NB4 (cell line): Measurements from ENCODE around the gene KIF27.

ENCODE experiments used
- DNase-seq: peaks from one replicate; pipeline ENCODE4 v3.0.0; 2010; ENCODE audit warnings: low read depth
- H3K4me3 ChIP-seq: one replicate; pipeline ENCODE4 v1.5.1; 2011; ENCODE audit warnings: mild to moderate bottlenecking, low read depth, low read length, moderate library complexity
- MYC ChIP-seq: IDR thresholded peaks from 2 replicates; pipeline ENCODE4 v1.6.1; 2011; ENCODE audit warnings: low read depth, low read length
- POLR2A ChIP-seq: IDR thresholded peaks from 2 replicates; pipeline ENCODE4 v1.6.1; 2011; ENCODE audit warnings: mild to moderate bottlenecking; ENCODE audit not compliant: insufficient read length; ENCODE audit errors: extremely low read depth
- TF ChIP-seq, protein P1 (sequence below): IDR thresholded peaks from one replicate; pipeline ENCODE4 v1.5.1; 2012; ENCODE audit warnings: low read depth, low read length
- TF ChIP-seq, protein P2 (sequence below): IDR thresholded peaks from 2 replicates; pipeline ENCODE4 v1.6.1; 2011; ENCODE audit warnings: low read depth, low read length

KIF27 gene

DNA sequence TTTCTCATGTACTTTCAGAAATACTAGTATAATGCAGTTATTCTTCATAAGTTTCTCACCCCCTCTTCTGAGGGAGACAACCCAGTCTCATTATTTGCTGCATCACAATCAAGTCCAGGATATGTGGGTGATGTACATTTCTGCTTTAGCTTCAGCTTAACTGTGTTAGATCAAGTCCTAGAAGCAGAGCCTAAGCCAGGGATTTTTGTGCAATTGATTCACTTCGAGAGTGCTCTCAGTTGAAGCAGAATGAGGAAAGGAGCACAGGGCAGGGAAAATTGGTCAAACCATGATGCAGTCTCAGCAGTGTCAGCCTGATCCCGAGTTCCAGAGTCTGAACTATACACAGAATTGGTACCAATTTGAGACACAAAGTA is 43.7 kb upstream of the KIF27 start:
- no peak overlapping the region for H3K4me3 ChIP-seq

DNA sequence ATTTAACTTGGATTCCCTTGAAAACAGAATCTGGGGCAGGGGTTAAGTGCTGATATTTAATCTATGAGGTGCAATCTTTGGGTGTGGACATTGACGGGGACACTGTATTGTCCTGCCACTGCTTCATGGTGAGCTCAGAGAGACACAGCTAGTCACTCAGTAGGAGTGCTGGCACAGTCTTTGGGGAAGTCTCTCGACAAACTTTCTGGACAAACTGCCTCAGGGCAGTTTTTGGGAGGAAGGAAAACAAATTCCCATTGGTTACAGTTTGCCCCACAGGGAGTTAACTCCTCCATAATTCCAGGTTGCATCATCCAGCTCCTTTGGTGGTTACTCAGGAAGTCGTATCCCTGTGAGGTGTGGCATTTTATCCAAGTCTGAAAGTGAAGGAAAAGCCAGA is 40.9 kb upstream of the KIF27 start:
- DNase-seq: no peak
- H3K4me3 ChIP-seq: no peak overlapping the region

More for the DNA sequence above, 43.7 kb upstream of the KIF27 start:
- peak; percentile 41 for DNase-seq
- TF ChIP-seq, protein P1, sequence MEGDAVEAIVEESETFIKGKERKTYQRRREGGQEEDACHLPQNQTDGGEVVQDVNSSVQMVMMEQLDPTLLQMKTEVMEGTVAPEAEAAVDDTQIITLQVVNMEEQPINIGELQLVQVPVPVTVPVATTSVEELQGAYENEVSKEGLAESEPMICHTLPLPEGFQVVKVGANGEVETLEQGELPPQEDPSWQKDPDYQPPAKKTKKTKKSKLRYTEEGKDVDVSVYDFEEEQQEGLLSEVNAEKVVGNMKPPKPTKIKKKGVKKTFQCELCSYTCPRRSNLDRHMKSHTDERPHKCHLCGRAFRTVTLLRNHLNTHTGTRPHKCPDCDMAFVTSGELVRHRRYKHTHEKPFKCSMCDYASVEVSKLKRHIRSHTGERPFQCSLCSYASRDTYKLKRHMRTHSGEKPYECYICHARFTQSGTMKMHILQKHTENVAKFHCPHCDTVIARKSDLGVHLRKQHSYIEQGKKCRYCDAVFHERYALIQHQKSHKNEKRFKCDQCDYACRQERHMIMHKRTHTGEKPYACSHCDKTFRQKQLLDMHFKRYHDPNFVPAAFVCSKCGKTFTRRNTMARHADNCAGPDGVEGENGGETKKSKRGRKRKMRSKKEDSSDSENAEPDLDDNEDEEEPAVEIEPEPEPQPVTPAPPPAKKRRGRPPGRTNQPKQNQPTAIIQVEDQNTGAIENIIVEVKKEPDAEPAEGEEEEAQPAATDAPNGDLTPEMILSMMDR: no peak
- no peak for TF ChIP-seq MYC
- TF ChIP-seq, protein P2, sequence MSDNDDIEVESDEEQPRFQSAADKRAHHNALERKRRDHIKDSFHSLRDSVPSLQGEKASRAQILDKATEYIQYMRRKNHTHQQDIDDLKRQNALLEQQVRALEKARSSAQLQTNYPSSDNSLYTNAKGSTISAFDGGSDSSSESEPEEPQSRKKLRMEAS: no peak
- TF ChIP-seq POLR2A: no peak

DNA sequence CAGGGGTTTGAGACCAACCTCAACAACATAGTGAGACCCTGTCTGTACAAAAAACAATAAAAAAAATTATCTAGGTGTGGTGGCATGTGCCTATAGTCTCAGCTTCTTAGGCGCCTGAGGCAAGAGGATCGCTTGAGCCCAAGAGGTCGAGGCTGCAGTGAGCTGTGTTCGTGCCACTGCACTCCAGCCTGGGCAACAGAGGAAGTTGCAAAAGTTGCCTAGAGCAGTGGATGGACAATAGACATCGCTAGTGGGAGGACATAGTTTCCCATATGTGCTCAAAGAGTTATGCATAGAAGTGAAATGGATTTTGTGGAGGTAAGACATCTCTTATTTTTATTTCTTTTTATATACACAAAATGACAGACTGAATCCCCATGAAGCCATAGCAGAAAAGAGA is 39.8 kb upstream of the KIF27 start:
- TF ChIP-seq MYC (no peak), POLR2A (no peak)
- TF ChIP-seq, protein P2: no peak
- TF ChIP-seq, protein P1: no peak

More for the DNA sequence above, 40.9 kb upstream of the KIF27 start:
- TF ChIP-seq POLR2A (no peak), MYC (no peak)
- TF ChIP-seq, protein P2: no peak
- TF ChIP-seq, protein P1: no peak

DNA sequence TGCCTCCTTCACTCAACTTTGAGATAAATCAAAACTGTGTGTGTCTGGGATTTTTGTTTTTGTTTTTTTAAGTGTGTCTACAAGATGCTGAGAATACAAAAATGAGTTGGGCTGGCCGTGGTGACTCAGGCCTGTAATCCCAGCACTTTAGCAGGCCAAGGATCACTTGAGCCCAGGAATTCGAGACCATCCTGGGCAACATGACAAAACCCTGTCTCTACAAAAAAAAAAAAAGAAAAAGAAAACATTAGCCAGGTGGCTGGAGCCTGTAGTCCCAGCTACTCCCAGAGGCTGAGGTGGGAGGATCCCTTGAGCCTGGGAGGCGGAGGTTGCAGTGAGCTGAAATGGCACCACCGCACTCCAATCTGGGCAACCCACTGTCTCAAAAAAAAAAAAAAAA is 37.8 kb upstream of the KIF27 start:
- no peak overlapping the region for H3K4me3 ChIP-seq
- TF ChIP-seq MYC (no peak), POLR2A (no peak)
- TF ChIP-seq, protein P2: no peak
- TF ChIP-seq, protein P1: no peak
- no peak for DNase-seq

More for the DNA sequence above, 39.8 kb upstream of the KIF27 start:
- no peak overlapping the region for H3K4me3 ChIP-seq
- DNase-seq: peak; percentile 54

DNA sequence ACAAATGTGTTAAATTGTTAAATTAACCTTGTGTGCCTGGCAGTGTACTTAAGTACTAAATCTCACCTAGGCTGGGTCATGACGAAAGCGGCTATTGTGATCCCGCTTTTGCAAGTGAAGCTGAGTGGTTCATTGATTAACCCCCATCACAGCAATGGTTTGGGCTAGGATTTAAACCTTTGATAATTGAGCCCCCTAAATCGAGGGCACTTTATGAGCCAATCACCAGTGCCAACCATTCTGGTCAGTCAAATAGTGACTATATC is 35.9 kb upstream of the KIF27 start:
- no peak for DNase-seq
- TF ChIP-seq, protein P1: no peak
- TF ChIP-seq MYC (no peak), POLR2A (no peak)
- TF ChIP-seq, protein P2: no peak
- H3K4me3 ChIP-seq: no peak overlapping the region
